GM18861 (cell line): ENCODE results near the gene ADSL.
"Not testable (repeated sequence)": the region's sequence is repeated elsewhere in the genome, so short reads cannot be mapped to it uniquely, and the experiment has no call there.

Source experiments
- ATAC-seq: cut with Tn5 transposase; IDR thresholded peaks from one replicate; pipeline ENCODE4 v1.9.1; 2021; ENCODE audit not compliant: unreplicated experiment

Gene ADSL

DNA sequence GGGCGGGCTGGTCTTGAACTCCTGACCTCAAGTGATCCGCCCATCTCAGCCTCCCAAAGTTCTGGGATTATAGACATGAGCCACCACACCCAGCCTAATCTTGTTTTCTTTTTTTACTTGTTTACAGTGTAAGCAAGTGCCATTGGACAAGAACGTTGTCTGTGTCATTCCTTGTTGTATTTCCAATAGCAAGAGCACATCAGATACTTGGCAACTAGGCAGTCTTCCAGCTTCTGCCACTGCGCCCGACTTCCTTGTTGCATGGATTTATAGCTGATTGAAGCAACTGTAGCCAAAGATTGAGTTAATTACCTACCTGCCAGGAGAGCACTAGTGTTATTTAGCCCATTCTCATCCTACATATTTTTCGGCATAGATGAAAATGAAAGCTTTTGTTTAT lies 21.0 kb downstream of the ADSL start:
- ATAC-seq, result no peak

DNA sequence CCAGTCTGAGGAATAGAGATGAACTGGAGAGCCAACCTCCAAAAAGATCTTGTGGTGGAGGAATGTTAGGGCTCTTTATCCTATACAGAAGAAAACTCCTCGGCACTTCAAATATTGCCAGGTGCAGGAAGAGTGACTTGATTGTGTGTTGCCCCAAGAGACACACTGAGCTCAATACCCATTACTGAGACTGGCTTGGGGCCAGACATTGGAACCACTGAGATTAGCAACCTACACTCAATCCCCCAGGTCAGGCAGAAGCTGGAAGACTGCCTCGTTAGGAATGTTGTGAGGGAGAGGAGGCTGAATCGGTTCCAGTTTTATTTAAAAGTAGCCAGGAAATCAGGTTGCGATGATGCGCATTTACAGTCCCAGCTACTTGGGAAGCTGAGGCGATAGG lies 21.7 kb downstream of the ADSL start:
- ATAC-seq, result no peak

DNA sequence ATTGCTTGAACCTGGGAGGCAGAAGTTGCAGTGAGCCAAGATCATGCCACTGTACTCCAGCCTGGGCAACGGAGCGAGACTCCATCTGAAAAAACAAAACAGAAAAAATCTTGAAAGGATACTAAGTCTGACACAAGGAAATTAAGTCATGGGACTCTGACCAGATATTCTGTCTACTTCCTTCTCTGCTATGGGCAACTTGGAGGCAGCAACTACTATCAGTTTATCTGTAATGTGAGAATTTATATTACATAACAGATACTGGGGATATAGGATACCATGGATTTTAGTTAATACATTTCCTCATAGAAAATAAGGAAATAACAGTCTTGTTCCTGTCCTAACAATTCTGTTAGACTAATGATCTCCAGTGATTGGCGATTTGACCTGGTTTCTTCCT lies 22.5 kb downstream of the ADSL start:
- no peak for ATAC-seq

DNA sequence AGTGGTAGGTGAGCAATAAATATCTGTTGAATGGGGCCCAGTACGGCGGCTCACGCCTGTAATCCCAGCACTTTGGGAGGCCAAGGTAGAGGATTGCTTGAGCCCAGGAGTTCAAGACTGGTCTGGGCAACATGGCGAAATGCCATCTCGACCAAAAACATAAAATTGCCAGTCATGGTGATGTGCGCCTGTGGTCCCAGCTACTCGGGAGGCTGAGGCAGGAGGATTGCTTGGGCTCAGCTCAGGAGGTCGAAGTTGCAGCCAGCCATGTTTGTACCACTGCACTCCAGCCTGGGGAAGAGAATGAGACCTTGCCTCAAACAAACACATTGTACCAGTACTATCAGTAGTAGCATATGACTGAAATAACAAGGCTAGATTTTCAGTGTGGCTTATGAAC lies 28.3 kb downstream of the ADSL start:
- ATAC-seq, result no peak

DNA sequence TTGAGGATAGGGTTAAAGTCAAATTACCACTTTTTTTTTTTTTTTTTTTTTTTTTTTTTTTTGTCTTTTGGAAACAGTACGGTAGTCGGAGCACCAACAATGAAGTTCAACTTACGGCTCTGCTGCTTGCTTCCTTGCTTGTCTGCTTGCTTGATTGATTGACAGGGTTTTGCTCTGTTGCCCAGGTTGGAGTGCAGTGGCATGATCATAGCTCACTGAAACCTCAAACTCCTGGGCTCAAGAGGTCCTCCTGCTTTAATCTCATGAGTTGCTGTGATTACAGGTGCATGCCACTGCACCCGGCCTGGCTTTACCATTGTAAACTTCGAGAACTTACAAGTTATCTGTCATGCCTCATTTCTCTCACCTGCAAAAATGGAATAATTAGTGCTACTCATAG lies 29.8 kb downstream of the ADSL start:
- ATAC-seq, result no peak

DNA sequence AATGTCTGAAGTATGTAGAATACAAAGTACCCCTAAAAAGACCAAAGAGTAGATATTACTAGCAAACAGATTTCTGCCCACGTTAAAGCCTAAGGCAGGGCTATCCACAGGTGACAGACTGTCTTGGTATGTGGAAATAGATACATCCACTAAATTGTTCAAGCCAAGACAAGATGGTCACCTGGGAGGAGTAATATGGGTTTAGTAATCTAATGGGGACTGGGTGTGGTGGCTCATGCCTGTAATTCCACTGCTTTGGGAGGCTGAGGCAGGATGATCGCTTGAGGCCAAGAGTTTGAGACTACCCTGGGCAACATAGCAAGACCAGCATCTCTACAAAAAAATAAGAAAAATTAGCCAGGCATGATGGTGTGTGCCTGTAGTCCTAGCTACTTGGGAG lies 31.6 kb downstream of the ADSL start:
- no peak for ATAC-seq

DNA sequence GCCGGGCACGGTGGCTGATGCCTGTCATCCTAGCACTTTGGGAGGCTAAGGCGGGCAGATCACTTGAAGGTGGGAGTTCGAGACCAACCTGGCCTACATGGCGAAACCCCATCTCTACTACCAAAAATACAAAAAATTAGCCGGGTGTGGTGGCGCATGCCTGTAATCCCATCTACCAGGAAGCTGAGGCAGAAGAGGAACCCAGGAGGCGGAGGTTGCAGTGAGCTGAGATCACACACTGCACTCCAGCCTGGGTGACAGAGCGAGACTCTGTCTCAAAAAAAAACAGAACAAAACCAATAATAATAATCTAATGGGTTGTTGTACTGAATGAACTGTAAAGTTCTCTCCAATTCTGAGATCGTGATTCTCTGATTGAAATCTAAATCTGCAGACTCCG lies 32.1 kb downstream of the ADSL start:
- not testable (repeated sequence) for ATAC-seq

DNA sequence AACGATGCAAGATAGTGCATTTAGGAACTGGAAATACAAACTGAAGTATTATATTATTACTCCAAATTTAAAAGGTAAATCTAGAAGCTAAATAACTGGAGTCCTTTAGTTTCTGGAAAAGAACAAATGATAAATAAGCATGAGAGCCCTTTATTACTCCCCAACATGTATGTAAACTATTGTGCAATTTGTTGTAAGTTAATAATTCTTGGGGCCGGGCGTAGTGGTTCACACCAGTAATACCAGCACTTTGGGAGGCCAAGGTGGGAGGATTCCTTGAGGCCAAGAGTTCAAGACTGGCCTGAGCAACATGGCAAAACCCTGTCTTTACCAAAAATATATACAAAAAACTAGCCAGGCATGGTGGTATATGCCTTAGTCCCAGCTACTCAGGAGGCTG lies 35.2 kb downstream of the ADSL start:
- ATAC-seq, result no peak

DNA sequence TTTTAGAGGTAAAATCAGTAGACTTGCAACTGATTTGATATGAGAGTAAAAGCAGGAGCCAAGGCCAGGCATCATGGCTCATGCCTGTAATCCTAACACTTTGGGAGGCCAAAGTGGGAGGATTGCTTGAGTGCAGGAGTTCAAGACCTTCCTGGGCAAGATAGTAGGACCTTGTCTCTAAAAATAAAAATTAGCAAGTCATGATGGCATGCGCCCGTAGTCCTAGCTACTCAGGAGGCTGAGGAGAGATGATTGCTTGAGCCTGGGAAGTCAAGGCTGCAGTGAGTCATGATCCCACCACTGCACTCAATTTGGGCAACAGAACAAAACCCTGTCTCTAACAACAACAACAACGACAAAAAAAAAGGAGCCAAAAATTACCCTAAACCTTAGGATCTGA lies 37.6 kb downstream of the ADSL start:
- ATAC-seq, result no peak

DNA sequence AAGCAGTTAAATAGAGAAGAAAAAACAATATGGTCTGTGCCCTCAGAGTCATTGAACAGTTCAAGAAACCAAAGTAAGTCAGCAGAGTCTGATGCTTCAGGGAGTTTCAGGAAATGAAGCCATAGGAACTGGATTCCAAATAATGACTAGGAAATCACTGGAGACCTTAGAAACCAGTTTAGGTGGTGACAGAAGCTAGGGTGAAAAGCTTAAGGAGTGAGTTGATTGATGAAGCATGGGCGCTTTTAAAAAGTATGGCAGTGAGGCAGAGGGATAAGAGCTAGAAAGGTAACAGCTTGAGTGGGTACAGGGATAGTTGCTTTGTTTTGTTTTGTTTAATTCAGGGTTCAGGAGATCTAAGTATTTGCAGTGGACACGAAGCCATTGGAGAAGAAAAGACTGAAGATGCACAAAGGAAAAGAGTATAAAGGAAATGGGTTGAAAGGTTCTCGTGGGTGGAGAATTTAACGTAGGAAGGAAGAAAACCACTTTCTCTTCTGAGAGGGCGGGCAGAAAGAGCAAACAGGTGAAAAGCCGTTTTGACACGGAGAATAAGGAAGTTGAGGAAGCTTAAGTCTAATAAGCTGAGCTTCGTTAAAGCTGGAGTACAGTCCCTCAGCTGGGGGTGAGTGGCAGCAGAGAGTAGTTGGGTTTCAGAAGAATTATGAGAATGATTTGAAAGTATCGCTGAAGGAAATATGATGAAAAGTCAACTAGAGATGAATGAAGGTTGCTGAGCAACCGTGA lies 38.9 kb downstream of the ADSL start:
- ATAC-seq, result no peak

DNA sequence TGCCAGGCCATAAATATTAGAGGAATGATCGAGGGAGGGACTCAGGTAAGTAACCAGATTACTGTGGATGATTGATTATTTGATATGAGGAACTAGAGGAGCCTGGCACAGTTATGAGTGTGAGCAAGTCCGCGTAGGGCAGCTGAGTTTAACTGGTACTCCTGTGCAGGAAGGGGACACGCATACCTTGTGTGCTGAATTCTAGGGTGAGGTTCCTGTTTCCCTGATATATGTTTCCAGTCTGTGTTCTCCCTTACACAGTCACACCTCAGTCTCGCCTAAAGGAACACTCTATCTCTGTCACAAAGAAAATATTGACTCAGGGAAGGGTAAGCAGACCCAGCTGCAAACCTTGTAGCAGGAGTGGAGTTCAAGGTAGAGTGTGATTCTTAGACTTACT lies 41.4 kb downstream of the ADSL start:
- no peak for ATAC-seq

DNA sequence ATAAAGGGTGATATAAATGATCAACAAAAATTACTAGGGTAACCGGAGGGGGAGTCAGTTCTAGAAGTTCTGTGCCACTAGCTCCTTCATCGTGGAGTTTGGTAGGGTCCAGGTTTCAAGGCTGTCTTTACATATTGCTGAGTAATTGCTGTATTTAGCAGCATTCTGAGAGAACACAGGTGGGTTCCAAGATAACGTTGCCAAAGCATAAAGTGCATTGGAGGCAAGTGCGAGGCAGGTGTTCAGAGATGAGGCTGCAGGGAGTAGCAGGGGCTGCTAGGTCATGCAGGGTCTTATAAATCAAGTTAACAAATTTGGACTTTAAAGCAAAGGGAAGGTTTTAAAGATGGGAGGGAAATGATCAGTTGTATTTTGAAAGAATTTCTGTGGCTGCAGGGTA lies 41.9 kb downstream of the ADSL start:
- ATAC-seq, result no peak

DNA sequence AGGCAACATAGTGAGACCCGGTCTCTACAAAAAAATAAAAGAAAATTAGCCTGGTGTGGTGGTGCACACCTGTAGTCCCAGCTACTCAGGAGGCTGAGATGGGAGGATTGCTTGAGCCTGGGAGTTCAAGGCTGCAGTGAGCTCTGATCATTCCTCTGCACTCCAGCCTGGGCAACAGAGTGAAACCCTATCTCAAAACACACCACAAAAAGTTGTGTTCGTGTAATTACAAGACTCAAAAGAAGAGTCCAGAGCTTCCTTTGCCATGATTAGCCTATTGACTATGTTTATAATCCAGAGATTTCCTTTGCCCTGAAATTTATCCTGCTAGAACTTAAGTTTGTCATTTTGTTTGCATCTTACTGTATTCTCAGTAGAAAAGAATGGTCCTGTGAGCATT lies 45.1 kb downstream of the ADSL start:
- ATAC-seq, result no peak

DNA sequence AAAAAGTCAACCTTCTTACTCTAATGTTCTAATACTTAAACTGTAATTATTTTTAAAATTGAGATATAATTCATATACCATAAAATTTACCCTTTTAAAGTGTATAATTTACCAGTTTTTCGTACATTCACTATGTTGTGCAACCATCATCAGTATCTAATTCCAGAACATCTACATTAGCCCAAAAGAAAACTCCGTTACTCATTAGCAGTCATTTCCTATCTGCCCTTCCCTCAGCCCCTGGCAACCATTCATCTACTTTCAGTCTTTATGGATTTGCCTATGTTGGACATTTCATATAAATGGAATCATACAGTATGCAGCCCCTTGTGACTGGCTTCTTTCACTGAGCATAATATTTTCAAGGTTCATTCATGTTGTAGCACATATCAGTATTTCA lies 46.3 kb downstream of the ADSL start:
- no peak for ATAC-seq

DNA sequence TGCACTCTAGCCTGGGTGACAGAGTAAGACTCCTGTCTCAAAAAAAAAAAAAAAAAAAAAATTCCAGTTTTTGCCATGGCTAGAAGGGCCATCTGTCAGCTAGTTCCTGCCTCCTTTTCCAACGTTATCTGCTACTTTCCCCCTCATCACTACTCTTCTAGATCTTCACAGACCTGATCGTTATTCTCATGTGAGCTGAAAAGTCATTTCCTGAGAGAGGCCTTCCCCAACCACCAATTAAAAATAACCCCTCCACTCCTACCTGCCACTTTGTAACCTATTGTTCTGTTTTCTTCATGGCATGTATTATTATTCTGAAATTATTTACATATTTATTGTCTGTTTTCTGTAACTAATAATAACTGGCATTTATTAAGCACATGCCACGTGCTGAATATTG lies 48.3 kb downstream of the ADSL start:
- ATAC-seq, result no peak

DNA sequence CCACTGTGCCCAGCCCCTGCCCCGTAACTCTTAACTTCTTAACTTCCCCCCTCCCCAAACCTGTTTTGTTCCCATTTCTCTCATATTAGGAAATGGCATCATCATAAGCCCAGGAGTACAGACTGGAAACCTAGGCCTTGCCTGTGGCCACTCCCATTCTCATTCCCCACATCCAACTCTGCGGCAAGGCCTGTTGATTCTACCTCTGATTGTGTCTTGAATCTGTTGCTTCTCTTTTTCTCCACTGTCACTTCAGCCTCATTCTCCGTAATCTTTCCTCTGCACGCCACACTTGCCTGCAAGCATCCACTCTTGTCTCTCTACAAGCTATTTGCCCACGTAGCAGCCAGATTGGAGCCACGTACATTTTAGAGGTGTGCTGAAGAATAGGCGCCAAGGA lies 49.3 kb downstream of the ADSL start:
- no peak for ATAC-seq

DNA sequence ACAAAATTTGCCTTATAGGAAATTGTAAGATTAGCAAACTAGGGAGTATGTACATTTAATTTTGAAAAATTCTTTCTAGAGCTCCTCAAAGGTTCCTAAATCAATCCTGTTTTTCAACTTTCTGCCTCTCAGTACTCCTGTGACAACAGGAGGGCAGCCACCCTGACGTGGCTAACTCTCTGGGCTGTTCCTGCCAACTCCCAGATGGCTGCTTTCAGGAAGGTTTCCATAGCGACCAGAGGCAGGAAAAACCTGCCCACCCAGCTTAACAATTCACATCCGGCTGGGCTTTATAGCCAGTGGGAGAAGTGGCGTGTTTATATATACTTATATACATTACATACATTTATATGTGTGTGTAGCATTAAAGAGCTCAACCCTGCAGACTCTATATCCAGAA lies 50.6 kb downstream of the ADSL start:
- no peak for ATAC-seq

DNA sequence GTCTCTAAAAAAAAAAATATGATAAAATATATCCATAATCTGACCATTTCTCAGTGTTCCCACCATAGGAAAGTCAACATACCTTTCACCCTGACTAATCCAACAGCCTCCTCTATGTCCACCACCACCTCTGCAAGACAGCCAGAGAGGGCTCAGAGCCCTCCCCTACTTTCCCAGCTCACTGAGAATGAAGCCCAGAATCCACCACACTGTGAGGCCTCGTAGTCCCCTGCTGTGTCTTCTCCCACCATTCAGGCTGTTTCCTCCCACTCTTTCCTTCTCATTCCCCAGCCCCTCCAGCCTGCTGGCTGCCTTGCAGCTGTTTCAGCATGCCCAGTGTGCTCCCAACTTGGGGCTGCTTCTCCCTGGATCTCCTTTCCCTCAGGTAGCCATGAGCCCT lies 51.1 kb downstream of the ADSL start:
- ATAC-seq, result no peak

DNA sequence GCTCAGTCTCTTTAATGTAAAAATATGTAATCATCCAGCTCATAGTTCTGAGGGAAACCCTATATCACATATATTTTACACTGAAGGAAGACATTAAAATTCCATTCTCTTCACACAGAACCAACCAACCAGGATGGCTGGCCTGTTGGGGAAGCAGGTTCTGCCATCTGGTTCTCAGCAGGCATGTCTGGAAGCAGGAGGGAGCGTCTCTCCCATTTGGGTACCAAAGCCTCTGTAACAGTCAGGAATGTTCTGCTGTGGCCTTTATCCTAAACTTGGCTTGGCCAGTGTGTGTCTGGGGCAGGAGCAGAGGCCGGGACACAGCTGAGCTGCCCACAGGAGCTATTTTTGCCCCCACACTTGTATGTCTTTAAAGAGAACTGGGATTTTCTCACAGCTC lies 53.3 kb downstream of the ADSL start:
- ATAC-seq, result no peak

DNA sequence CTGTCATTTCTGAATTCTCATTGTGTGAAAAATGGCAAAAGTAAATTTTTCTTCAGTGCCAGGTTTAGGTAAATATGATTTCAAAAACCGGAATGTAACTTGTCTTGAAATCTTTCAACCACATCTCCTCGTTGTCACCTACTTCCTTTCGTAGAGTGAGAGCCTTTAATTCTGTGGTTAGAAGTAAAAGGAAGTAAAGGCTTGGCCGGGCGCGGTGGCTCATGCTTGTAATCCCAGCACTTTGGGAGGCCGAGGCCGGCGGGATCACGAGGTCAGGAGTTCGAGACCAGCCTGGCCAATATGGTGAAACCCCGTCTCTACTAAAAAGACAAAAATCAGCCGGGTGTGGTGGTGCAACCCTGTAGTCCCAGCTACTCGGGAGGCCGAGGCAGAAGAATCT lies 53.9 kb downstream of the ADSL start:
- peak; percentile 45 for ATAC-seq

DNA sequence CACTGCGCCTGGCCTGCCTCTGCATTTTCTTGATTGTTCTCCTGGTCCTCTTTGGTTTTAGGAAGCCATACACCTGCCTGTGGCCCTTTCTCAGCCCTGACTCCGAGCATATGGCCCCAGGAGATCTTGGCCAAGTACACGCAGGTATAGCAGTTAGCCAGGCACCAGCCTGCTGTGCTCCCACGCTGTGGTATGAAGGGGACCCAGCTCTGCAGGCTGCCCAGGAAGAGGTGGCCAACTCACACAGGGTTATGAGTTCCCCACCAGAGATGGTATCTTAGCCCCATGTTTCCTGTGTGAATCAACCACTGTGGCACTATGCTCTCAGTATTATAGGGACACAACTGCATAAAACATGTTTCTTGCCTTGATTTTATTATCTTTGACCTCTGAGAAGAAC lies 55.2 kb downstream of the ADSL start:
- ATAC-seq, result no peak

DNA sequence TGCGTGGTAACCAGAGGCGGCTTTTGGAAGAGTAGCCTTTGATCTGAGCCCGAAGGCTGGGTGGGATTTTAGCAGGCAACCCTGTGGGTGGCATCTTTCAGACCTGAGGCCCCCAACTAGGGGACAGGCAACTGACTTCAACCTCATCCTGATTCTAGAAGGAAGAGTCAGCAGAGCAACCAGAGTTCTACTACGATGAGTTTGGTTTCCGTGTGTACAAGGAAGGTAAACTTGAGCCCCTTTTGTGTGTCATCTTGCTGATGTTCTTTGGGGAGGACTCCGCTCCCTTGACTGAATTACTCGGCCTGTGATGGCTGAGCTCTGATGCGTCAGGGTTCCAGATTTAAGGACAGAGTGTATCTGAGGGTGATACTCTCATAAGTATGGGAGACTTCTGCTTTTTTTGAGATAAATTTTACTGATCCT lies 55.7 kb downstream of the ADSL start:
- no peak for ATAC-seq

DNA sequence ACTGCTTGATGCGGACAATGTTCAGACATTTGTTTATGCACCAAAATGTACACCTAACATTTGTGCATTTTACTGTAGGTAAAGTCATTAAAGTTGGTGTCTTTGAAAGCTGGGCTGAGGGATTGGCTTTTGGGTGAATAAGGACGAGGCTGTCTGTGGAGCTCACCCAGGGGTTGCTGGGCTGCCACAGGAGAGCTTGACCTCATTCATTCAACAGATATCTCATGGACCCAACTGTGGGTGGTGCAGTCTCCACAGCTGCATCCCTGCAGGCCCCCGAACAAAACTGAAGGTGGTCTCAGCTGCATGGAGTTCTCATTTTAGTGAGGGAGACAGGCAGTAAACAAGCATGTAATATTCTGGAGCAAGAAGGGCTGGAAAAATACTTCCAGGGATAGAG lies 56.8 kb downstream of the ADSL start:
- no peak for ATAC-seq

DNA sequence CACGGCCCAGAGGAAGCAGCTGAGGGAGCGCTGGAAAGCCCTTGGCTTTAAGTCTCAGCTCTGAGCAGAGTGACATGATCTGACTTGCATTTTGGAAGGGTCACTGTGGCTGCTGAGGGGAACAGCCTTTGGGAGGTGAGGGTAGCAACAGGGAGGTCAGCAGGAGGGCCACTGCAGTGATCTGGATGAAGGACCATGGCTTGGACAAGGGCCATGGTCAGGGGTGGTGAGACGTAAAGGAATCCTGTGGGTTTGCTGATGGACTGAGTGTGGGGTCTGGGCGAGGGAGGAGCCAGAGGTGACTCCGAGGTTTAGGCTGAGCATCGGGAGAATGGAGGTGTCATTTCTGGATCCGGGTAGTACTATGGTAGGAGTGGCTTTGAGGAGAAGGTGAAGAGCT lies 57.4 kb downstream of the ADSL start:
- ATAC-seq, result no peak
